Naive B cell (primary cell): ENCODE results near the gene OSBPL3. TPM values are rescaled to one million over a fixed set of nuclear protein-coding genes. Genes with fewer than 3 reads are reported as not detected.
A peak's percentile ranks its signal among the peaks of the same experiment; 100 is the strongest.

Experiments used
- ATAC-seq, 2 donors: fragments of 150-1000 bp; cut with Tn5 transposase; 2 replicates each; pipeline ENCODE4 v1.10.0; 2021; ENCODE audit warnings: low read depth in 2 of 2, mild to moderate bottlenecking in 2 of 2, moderate library complexity in 2 of 2
- DNase-seq: peaks from one replicate; pipeline ENCODE4 v3.0.0; 2022
- H3K27ac Mint-ChIP-seq, 6 donors: one replicate each; pipeline ENCODE4 v1.8.0; 2020 to 2022; ENCODE audit warnings: mild to moderate bottlenecking in 6 of 6, mixed read lengths in 6 of 6, moderate library complexity in 5 of 6, inconsistent platforms in 2 of 6
- H3K27me3 Mint-ChIP-seq, 3 donors: one replicate each; pipeline ENCODE4 v1.8.0; 2021 to 2022; ENCODE audit warnings: mixed read lengths in 3 of 3, mild to moderate bottlenecking in 1 of 3
- H3K36me3 Mint-ChIP-seq, 2 donors: one replicate each; pipeline ENCODE4 v1.8.0; 2020 to 2022; ENCODE audit warnings: mixed read lengths in 2 of 2, inconsistent platforms in 1 of 2, mild to moderate bottlenecking in 1 of 2
- H3K4me1 Mint-ChIP-seq, 3 donors: one replicate each; pipeline ENCODE4 v1.8.0; 2020 to 2022; ENCODE audit warnings: mixed read lengths in 3 of 3, inconsistent platforms in 1 of 3, mild to moderate bottlenecking in 1 of 3, moderate library complexity in 1 of 3
- H3K4me3 Mint-ChIP-seq, 8 donors: one replicate each; pipeline ENCODE4 v1.8.0; 2020 to 2022; ENCODE audit warnings: mild to moderate bottlenecking in 8 of 8, mixed read lengths in 8 of 8, moderate library complexity in 8 of 8, inconsistent platforms in 2 of 8
- H3K9me3 Mint-ChIP-seq, 7 donors: one replicate each; pipeline ENCODE4 v1.8.0; 2020 to 2022; ENCODE audit warnings: mixed read lengths in 7 of 7, mild to moderate bottlenecking in 5 of 7, inconsistent platforms in 2 of 7, moderate library complexity in 1 of 7
- polyA plus RNA-seq, 6 donors: library from polyadenylated mRNA; unstranded; fragments of 300-500 nt; fragmentation: Illumina TruSeq; gene quantifications; one replicate each; pipeline ENCODE4 v1.2.3, GENCODE V29; 2021; ENCODE audit warnings: low read depth in 6 of 6

Gene OSBPL3
- polyA plus RNA-seq, 6 donors from 2014 or later = 2.3 to 8.2 (median 6.5) TPM

GRCh38 chr7:24885716-24886115 lies 94.3 kb downstream of the OSBPL3 start:
- Mint-ChIP-seq H3K9me3 (no peaks in the 10 kb centered on the region), H3K27ac (no peak overlapping the region), H3K4me3 (no peak overlapping the region), H3K4me1 (peaks cover 15 to 29% (median 16%) of the 10 kb centered on the region in 3 donors), H3K27me3 (no peaks in the 10 kb centered on the region), H3K36me3 (peaks cover 0 to 24% of the 10 kb centered on the region in 2 donors)
- DNase-seq (no peak), ATAC-seq (no peak)

GRCh38 chr7:24885305-24885704 lies 94.7 kb downstream of the OSBPL3 start:
- peaks cover 0 to 21% of the 10 kb centered on the region in 2 donors for H3K36me3 Mint-ChIP-seq
- H3K4me1 Mint-ChIP-seq = peaks cover 15 to 29% (median 16%) of the 10 kb centered on the region in 3 donors
- H3K27ac Mint-ChIP-seq = no peak overlapping the region

GRCh38 chr7:24884401-24884800 lies 95.6 kb downstream of the OSBPL3 start:
- no peaks in the 10 kb centered on the region for H3K27me3 Mint-ChIP-seq
- no peak for DNase-seq
- H3K9me3 Mint-ChIP-seq = no peaks in the 10 kb centered on the region
- ATAC-seq = no peak
- no peak overlapping the region for H3K4me3 Mint-ChIP-seq
- H3K36me3 Mint-ChIP-seq = peaks cover 0 to 12% of the 10 kb centered on the region in 2 donors
- peaks cover 15 to 29% (median 16%) of the 10 kb centered on the region in 3 donors for H3K4me1 Mint-ChIP-seq
- peak overlapping the region in 1 of 6 donors; percentile 64 for H3K27ac Mint-ChIP-seq

More at GRCh38 chr7:24885305-24885704, 94.7 kb downstream of the OSBPL3 start:
- no peak overlapping the region for H3K4me3 Mint-ChIP-seq
- no peaks in the 10 kb centered on the region for H3K27me3 Mint-ChIP-seq
- no peaks in the 10 kb centered on the region for H3K9me3 Mint-ChIP-seq
- ATAC-seq (no peak), DNase-seq (no peak)

GRCh38 chr7:24883622-24884013 lies 96.4 kb downstream of the OSBPL3 start:
- H3K27ac Mint-ChIP-seq = no peak overlapping the region
- no peaks in the 10 kb centered on the region for H3K27me3 Mint-ChIP-seq
- peaks cover 16 to 29% (median 20%) of the 10 kb centered on the region in 3 donors for H3K4me1 Mint-ChIP-seq
- H3K9me3 Mint-ChIP-seq = no peaks in the 10 kb centered on the region
- ATAC-seq = no peak
- no peak for DNase-seq
- peaks cover 0 to 11% of the 10 kb centered on the region in 2 donors for H3K36me3 Mint-ChIP-seq
- H3K4me3 Mint-ChIP-seq = no peak overlapping the region

- Mint-ChIP-seq H3K27me3 (no peaks in the 10 kb centered on the region), H3K36me3 (peaks cover 0 to 11% of the 10 kb centered on the region in 2 donors), H3K4me3 (peak overlapping the region in 3 of 8 donors; percentile 4 to 23 (median 13)), H3K9me3 (no peaks in the 10 kb centered on the region), H3K4me1 (peaks cover 16 to 29% (median 25%) of the 10 kb centered on the region in 3 donors), H3K27ac (peak overlapping the region in 2 of 6 donors; percentile 1 to 64)
- ATAC-seq (peak in 1 of 2 donors; percentile 33), DNase-seq (no peak)
Measured at GRCh38 chr7:24882989-24883621, 96.9 kb downstream of the OSBPL3 start.

GRCh38 chr7:24881623-24882022 lies 98.4 kb downstream of the OSBPL3 start:
- ATAC-seq (no peak), DNase-seq (no peak)
- peaks cover 27 to 38% (median 35%) of the 10 kb centered on the region in 3 donors for H3K4me1 Mint-ChIP-seq
- no peak overlapping the region for H3K27ac Mint-ChIP-seq
- peaks cover 0 to 8% of the 10 kb centered on the region in 2 donors for H3K36me3 Mint-ChIP-seq
- no peaks in the 10 kb centered on the region for H3K27me3 Mint-ChIP-seq
- H3K4me3 Mint-ChIP-seq = no peak overlapping the region
- H3K9me3 Mint-ChIP-seq = no peaks in the 10 kb centered on the region

- H3K9me3 Mint-ChIP-seq = no peaks in the 10 kb centered on the region
- peak overlapping the region in 1 of 6 donors; percentile 43 for H3K27ac Mint-ChIP-seq
- H3K27me3 Mint-ChIP-seq = no peaks in the 10 kb centered on the region
- DNase-seq (no peak), ATAC-seq (no peak)
- H3K4me3 Mint-ChIP-seq = no peak overlapping the region
- peaks cover 27 to 38% (median 35%) of the 10 kb centered on the region in 3 donors for H3K4me1 Mint-ChIP-seq
- peaks cover 0 to under 1% of the 10 kb centered on the region in 2 donors for H3K36me3 Mint-ChIP-seq
Measured at GRCh38 chr7:24880886-24881285, 99.1 kb downstream of the OSBPL3 start.

- Mint-ChIP-seq H3K27ac (peak overlapping the region in 1 of 6 donors; percentile 33), H3K36me3 (no peaks in the 10 kb centered on the region)
- DNase-seq = no peak
Measured at GRCh38 chr7:24879291-24879690, 100.7 kb downstream of the OSBPL3 start.

GRCh38 chr7:24877790-24878311 lies 102.1 kb downstream of the OSBPL3 start:
- peak overlapping the region in 3 of 8 donors; percentile 7 to 83 (median 35) for H3K4me3 Mint-ChIP-seq
- H3K36me3 Mint-ChIP-seq = no peaks in the 10 kb centered on the region
- H3K27me3 Mint-ChIP-seq = no peaks in the 10 kb centered on the region
- ATAC-seq (peak; percentile 88 to 91), DNase-seq (peak; percentile 24)
- peak overlapping the region in 1 of 6 donors; percentile 40 for H3K27ac Mint-ChIP-seq
- no peaks in the 10 kb centered on the region for H3K9me3 Mint-ChIP-seq
- peaks cover 13 to 23% (median 13%) of the 10 kb centered on the region in 3 donors for H3K4me1 Mint-ChIP-seq

More at GRCh38 chr7:24879291-24879690, 100.7 kb downstream of the OSBPL3 start:
- H3K27me3 Mint-ChIP-seq = no peaks in the 10 kb centered on the region
- H3K4me1 Mint-ChIP-seq = peaks cover 27 to 35% (median 28%) of the 10 kb centered on the region in 3 donors
- ATAC-seq = no peak
- no peak overlapping the region for H3K4me3 Mint-ChIP-seq
- no peaks in the 10 kb centered on the region for H3K9me3 Mint-ChIP-seq

GRCh38 chr7:24874791-24875190 lies 105.2 kb downstream of the OSBPL3 start:
- Mint-ChIP-seq H3K27ac (no peak overlapping the region), H3K36me3 (peaks cover 7 to 10% of the 10 kb centered on the region in 2 donors)
- DNase-seq = no peak

GRCh38 chr7:24873944-24874343 lies 106.0 kb downstream of the OSBPL3 start:
- Mint-ChIP-seq H3K4me1 (peaks cover 26 to 35% (median 26%) of the 10 kb centered on the region in 3 donors), H3K4me3 (no peak overlapping the region), H3K27me3 (no peaks in the 10 kb centered on the region), H3K9me3 (no peaks in the 10 kb centered on the region), H3K27ac (no peak overlapping the region), H3K36me3 (peaks cover 7 to 10% of the 10 kb centered on the region in 2 donors)
- DNase-seq (no peak), ATAC-seq (no peak)

More at GRCh38 chr7:24874791-24875190, 105.2 kb downstream of the OSBPL3 start:
- Mint-ChIP-seq H3K4me1 (peaks cover 26 to 37% (median 26%) of the 10 kb centered on the region in 3 donors), H3K9me3 (no peaks in the 10 kb centered on the region), H3K4me3 (no peak overlapping the region), H3K27me3 (no peaks in the 10 kb centered on the region)
- ATAC-seq = no peak

GRCh38 chr7:24871770-24872169 lies 108.2 kb downstream of the OSBPL3 start:
- Mint-ChIP-seq H3K27ac (peak overlapping the region in 1 of 6 donors; percentile 74), H3K9me3 (no peaks in the 10 kb centered on the region), H3K4me1 (peaks cover 15 to 17% (median 16%) of the 10 kb centered on the region in 3 donors), H3K27me3 (no peaks in the 10 kb centered on the region), H3K36me3 (peaks cover 10 to 13% of the 10 kb centered on the region in 2 donors), H3K4me3 (peak overlapping the region in 1 of 8 donors; percentile 33)
- ATAC-seq (peak; percentile 75 to 90), DNase-seq (peak; percentile 25)

GRCh38 chr7:24870766-24871165 lies 109.2 kb downstream of the OSBPL3 start:
- peak overlapping the region in 1 of 6 donors; percentile 8 for H3K27ac Mint-ChIP-seq

GRCh38 chr7:24869572-24869971 lies 110.4 kb downstream of the OSBPL3 start:
- no peak for DNase-seq
- Mint-ChIP-seq H3K4me1 (peaks cover 15 to 17% (median 16%) of the 10 kb centered on the region in 3 donors), H3K4me3 (no peak overlapping the region), H3K36me3 (peaks cover 10 to 26% of the 10 kb centered on the region in 2 donors), H3K27ac (no peak overlapping the region), H3K9me3 (no peaks in the 10 kb centered on the region), H3K27me3 (no peaks in the 10 kb centered on the region)
- ATAC-seq = no peak

More at GRCh38 chr7:24870766-24871165, 109.2 kb downstream of the OSBPL3 start:
- peaks cover 10 to 19% of the 10 kb centered on the region in 2 donors for H3K36me3 Mint-ChIP-seq
- no peak for DNase-seq
- no peak overlapping the region for H3K4me3 Mint-ChIP-seq
- H3K4me1 Mint-ChIP-seq = peaks cover 15 to 17% (median 16%) of the 10 kb centered on the region in 3 donors
- H3K27me3 Mint-ChIP-seq = no peaks in the 10 kb centered on the region
- no peaks in the 10 kb centered on the region for H3K9me3 Mint-ChIP-seq
- no peak for ATAC-seq
